Activated T-cell treated with anti-CD3 and anti-CD28 coated beads, Interleukin-2, amount 50 U/mL, for 4 hours (primary cell): ENCODE data around the gene SLITRK2. TPM values are rescaled to one million over a fixed set of nuclear protein-coding genes. Genes with fewer than 3 reads are reported as not detected.

Experiments used
- ATAC-seq, 2 donors: fragments of 200-7000 bp; cut with Tn5 transposase; one replicate each; pipeline ENCODE4 v1.10.0; 2021
- DNase-seq: peaks from one replicate; pipeline ENCODE4 v3.0.0-alpha.2; 2020
- H3K27me3 Mint-ChIP-seq: one replicate; pipeline ENCODE4 v1.8.0; 2021; ENCODE audit warnings: low read depth, mixed read lengths
- H3K36me3 Mint-ChIP-seq: one replicate; pipeline ENCODE4 v1.8.0; 2022; ENCODE audit warnings: mixed read lengths; ENCODE audit not compliant: insufficient read depth
- H3K4me1 Mint-ChIP-seq: one replicate; pipeline ENCODE4 v1.8.0; 2021; ENCODE audit warnings: low read depth, mixed read lengths
- H3K4me3 Mint-ChIP-seq: one replicate; pipeline ENCODE4 v1.8.0; 2021; ENCODE audit warnings: mild to moderate bottlenecking, moderate library complexity, mixed read lengths
- H3K9me3 Mint-ChIP-seq: one replicate; pipeline ENCODE4 v1.8.0; 2021; ENCODE audit warnings: mixed read lengths
- total RNA-seq, 3 donors: library from RNA; stranded (reverse); gene quantifications; one replicate each; pipeline ENCODE4 v1.2.1, GENCODE V29; 2021

The SLITRK2 gene
- not detected for total RNA-seq

DNA sequence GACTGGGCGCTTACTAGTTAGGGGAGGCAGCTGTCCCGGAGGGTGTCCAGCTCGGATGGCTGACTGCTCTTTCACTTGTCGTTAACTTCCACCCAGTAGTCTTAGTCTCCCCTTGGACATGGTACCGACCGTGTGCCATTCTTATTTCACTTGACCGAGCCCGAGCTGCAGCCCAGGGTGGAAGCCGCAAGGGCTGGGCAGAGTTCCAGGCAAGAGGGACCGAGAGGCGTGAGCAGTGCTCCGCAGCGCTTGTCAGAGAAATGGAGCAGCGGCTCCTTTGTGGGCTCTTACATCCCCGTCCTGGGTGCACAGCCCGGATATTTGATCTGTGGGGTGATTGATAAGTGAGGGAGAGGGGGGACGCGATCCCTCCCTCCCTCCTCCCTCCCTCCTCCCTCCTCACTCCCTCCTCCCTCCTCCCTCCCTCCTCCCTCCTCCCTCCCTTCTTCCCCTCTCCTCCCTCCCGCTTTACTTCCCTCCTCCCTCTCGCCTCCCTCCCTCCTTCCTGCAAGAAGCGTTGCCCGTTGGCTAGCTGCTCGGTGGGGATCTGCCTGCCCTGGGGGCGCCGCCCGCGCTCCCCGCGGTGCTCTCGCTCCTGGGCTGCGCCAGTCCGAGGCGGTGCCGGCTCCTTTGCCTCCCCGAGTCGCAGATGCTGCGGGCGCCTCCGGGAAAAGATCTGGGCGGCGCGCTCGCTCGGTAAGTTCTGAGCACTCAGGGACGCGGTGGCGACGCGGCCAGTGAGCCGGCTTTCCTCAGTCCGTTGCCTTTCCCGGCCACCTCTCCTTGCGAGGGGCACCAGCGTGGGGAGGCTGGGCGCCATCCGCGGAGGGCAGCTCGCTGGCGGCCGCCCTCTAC, at the start of gene SLITRK2:
Gene SLITRK2, plus strand, starts transcription at position 499 of the 855 bp plus-strand sequence. CDS start 4,597 bp downstream, outside the sequence.
- no peak within 1 kb of the TSS for H3K4me3 Mint-ChIP-seq
- peaks cover 30% of the 10 kb centered on the region for H3K27me3 Mint-ChIP-seq

GRCh38 chrX:145773006-145773405, 44.6 kb upstream of the SLITRK2 start:
- no peak for DNase-seq
- no peaks in the 10 kb centered on the region for H3K36me3 Mint-ChIP-seq
- no peaks in the 10 kb centered on the region for H3K4me1 Mint-ChIP-seq
- no peak for ATAC-seq
- no peak overlapping the region for H3K4me3 Mint-ChIP-seq
- H3K9me3 Mint-ChIP-seq = no peaks in the 10 kb centered on the region
- no peaks in the 10 kb centered on the region for H3K27me3 Mint-ChIP-seq

More for the DNA sequence above, at the start of gene SLITRK2:
- H3K36me3 Mint-ChIP-seq = no peaks in the 10 kb centered on the region
- DNase-seq (no peak), ATAC-seq (no peak)
- no peaks in the 10 kb centered on the region for H3K9me3 Mint-ChIP-seq
- H3K4me1 Mint-ChIP-seq = no peaks in the 10 kb centered on the region

DNA sequence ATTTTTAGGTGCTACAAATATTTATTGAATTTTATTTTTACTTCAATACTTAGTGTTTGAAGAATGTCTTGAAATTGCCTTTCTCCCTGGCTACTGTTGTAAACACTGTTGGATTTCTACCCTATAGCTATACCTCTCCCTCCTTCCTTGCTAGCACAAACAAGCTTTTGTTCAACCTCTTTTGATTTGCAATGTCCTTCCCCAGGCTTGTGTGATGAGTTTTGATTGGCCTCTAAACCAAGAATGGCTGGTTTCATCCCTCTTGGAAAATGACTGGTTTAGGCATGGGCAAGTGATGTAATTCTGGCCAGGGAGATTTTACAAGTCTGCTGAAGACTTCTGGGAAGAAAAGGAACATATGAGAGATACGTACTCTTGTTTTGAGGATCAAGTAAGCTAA, 25.3 kb upstream of the SLITRK2 start:
- H3K4me1 Mint-ChIP-seq = no peaks in the 10 kb centered on the region
- no peaks in the 10 kb centered on the region for H3K36me3 Mint-ChIP-seq
- H3K9me3 Mint-ChIP-seq = no peaks in the 10 kb centered on the region
- ATAC-seq (no peak), DNase-seq (no peak)
- H3K4me3 Mint-ChIP-seq = no peak overlapping the region
- no peaks in the 10 kb centered on the region for H3K27me3 Mint-ChIP-seq

- no peak overlapping the region for H3K4me3 Mint-ChIP-seq
- no peaks in the 10 kb centered on the region for H3K36me3 Mint-ChIP-seq
- ATAC-seq (no peak), DNase-seq (no peak)
- no peaks in the 10 kb centered on the region for H3K27me3 Mint-ChIP-seq
- no peaks in the 10 kb centered on the region for H3K4me1 Mint-ChIP-seq
- no peaks in the 10 kb centered on the region for H3K9me3 Mint-ChIP-seq
These were observed 14.1 kb upstream of the SLITRK2 start for GRCh38 chrX:145803508-145803907.

DNA sequence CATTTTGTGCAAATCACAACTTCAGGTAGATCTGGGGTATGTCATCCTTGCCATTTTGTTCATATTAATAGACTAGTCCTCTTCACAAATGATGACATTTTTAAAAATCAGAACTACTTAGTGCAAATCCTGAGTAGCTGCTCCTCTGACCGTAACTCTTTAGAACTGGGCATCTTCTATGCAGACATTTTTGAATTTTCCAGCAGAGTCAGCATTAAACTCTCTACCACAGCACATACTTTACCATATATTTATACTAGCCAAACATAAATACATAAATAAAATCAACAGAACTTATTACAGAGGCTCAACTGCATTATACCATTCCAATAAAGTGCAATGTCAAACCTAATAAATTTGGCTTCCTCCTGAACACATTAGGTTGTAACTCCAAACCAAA, 4.5 kb upstream of the SLITRK2 start:
- Mint-ChIP-seq H3K4me3 (no peak overlapping the region), H3K9me3 (no peaks in the 10 kb centered on the region), H3K4me1 (no peaks in the 10 kb centered on the region), H3K27me3 (peaks cover 10% of the 10 kb centered on the region), H3K36me3 (no peaks in the 10 kb centered on the region)
- DNase-seq (no peak), ATAC-seq (no peak)

DNA sequence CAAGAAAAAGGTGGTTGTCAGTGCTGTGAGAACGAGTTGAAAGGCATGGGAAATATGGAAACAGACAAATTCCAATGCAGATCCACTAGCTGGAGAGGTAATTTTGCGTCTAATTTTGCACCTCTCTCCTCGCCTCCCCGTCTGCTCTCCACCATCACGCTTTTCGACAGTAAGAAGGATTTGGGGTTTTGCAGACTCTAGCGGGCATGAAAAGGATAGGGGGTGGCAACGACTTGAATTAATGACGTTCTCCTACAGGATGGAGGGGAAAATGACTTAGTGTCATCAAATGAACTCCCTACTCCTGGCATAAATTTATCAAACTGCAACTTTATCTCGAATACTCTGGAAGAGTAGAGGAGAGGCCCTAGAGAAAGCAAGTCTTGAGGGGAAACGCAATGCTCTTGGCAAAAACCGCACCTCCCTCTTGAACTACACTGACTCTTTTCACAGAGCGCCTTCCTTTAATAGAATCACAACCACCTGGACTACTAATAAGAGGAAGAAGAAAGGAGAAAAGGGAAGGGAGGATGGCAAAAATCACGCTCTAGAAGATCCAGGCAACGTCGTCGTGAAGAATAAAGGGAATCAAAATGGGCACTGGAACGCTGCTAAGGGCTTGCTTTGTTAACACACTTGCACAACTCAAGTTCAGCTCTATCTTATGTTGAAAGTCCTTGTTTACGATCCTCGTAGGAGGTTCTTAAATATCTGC, 871 bp upstream of the SLITRK2 start:
- DNase-seq = no peak
- H3K36me3 Mint-ChIP-seq = no peaks in the 10 kb centered on the region
- H3K27me3 Mint-ChIP-seq = peaks cover 26% of the 10 kb centered on the region
- no peaks in the 10 kb centered on the region for H3K9me3 Mint-ChIP-seq
- no peak for ATAC-seq
- H3K4me1 Mint-ChIP-seq = no peaks in the 10 kb centered on the region
- no peak overlapping the region for H3K4me3 Mint-ChIP-seq

- H3K36me3 Mint-ChIP-seq = no peaks in the 10 kb centered on the region
- peaks cover 35% of the 10 kb centered on the region for H3K27me3 Mint-ChIP-seq
- DNase-seq (no peak), ATAC-seq (no peak)
- H3K4me3 Mint-ChIP-seq = no peak overlapping the region
- no peaks in the 10 kb centered on the region for H3K4me1 Mint-ChIP-seq
- H3K9me3 Mint-ChIP-seq = no peaks in the 10 kb centered on the region
These were observed 821 bp downstream of the SLITRK2 start for GRCh38 chrX:145818186-145819113.

- no peak for DNase-seq
- H3K9me3 Mint-ChIP-seq = no peaks in the 10 kb centered on the region
- peaks cover 35% of the 10 kb centered on the region for H3K27me3 Mint-ChIP-seq
- H3K36me3 Mint-ChIP-seq = no peaks in the 10 kb centered on the region
- ATAC-seq = no peak
- H3K4me1 Mint-ChIP-seq = no peaks in the 10 kb centered on the region
- no peak overlapping the region for H3K4me3 Mint-ChIP-seq
These were observed 3.2 kb downstream of the SLITRK2 start for GRCh38 chrX:145820825-145821224.

- H3K27me3 Mint-ChIP-seq = peaks cover 34% of the 10 kb centered on the region
- no peaks in the 10 kb centered on the region for H3K36me3 Mint-ChIP-seq
- no peak for ATAC-seq
- H3K9me3 Mint-ChIP-seq = no peaks in the 10 kb centered on the region
- DNase-seq = no peak
- no peak overlapping the region for H3K4me3 Mint-ChIP-seq
- no peaks in the 10 kb centered on the region for H3K4me1 Mint-ChIP-seq
These were observed 3.8 kb downstream of the SLITRK2 start for GRCh38 chrX:145821291-145821897.

- Mint-ChIP-seq H3K27me3 (peaks cover 28% of the 10 kb centered on the region), H3K9me3 (no peaks in the 10 kb centered on the region), H3K4me1 (no peaks in the 10 kb centered on the region), H3K4me3 (no peak overlapping the region), H3K36me3 (no peaks in the 10 kb centered on the region)
- ATAC-seq = no peak
- no peak for DNase-seq
These were observed 4.4 kb downstream of the SLITRK2 start for GRCh38 chrX:145821898-145822571.

DNA sequence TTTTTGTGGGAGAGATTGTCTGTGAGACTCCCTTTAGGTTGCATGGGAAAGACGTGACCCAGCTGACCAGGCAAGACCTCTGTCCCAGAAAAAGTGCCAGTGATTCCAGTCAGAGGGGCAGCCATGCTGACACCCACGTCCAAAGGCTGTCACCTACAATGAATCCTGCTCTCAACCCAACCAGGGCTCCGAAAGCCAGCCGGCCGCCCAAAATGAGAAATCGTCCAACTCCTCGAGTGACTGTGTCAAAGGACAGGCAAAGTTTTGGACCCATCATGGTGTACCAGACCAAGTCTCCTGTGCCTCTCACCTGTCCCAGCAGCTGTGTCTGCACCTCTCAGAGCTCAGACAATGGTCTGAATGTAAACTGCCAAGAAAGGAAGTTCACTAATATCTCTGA, 5.5 kb downstream of the SLITRK2 start:
- Mint-ChIP-seq H3K4me1 (no peaks in the 10 kb centered on the region), H3K36me3 (no peaks in the 10 kb centered on the region), H3K27me3 (peaks cover 25% of the 10 kb centered on the region), H3K4me3 (no peak overlapping the region), H3K9me3 (no peaks in the 10 kb centered on the region)
- DNase-seq (no peak), ATAC-seq (no peak)

- H3K9me3 Mint-ChIP-seq = no peaks in the 10 kb centered on the region
- no peak overlapping the region for H3K4me3 Mint-ChIP-seq
- peaks cover 13% of the 10 kb centered on the region for H3K27me3 Mint-ChIP-seq
- H3K36me3 Mint-ChIP-seq = no peaks in the 10 kb centered on the region
- ATAC-seq = no peak
- H3K4me1 Mint-ChIP-seq = no peaks in the 10 kb centered on the region
- no peak for DNase-seq
These were observed 8.3 kb downstream of the SLITRK2 start for GRCh38 chrX:145825896-145826295.

DNA sequence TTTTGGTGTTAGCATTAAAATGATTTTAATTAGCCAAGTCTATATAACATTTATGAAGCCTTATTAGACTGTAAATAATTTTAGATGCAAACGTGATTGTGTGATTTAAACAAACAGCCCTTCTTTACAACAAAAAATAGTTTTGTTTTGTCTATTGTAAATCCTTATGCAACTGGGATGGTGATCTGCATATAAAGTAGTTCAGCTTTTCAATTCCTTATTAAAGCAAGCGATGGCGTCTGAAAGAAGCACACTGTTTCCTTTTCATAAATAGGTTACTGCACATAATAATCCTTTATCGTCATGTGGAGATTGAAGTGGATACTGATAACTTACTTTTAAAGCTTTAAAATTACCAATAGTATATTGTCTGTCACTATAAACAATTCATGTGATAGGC, 8.8 kb downstream of the SLITRK2 start:
- H3K9me3 Mint-ChIP-seq = no peaks in the 10 kb centered on the region
- H3K27me3 Mint-ChIP-seq = peaks cover 12% of the 10 kb centered on the region
- H3K4me1 Mint-ChIP-seq = no peaks in the 10 kb centered on the region
- DNase-seq (no peak), ATAC-seq (no peak)
- H3K4me3 Mint-ChIP-seq = no peak overlapping the region
- no peaks in the 10 kb centered on the region for H3K36me3 Mint-ChIP-seq
